ENCODE data around the gene ANKRD35.
"Not testable (repeated sequence)": the region's sequence is repeated elsewhere in the genome, so short reads cannot be mapped to it uniquely, and the experiment has no call there.

Gene ANKRD35, protein sequence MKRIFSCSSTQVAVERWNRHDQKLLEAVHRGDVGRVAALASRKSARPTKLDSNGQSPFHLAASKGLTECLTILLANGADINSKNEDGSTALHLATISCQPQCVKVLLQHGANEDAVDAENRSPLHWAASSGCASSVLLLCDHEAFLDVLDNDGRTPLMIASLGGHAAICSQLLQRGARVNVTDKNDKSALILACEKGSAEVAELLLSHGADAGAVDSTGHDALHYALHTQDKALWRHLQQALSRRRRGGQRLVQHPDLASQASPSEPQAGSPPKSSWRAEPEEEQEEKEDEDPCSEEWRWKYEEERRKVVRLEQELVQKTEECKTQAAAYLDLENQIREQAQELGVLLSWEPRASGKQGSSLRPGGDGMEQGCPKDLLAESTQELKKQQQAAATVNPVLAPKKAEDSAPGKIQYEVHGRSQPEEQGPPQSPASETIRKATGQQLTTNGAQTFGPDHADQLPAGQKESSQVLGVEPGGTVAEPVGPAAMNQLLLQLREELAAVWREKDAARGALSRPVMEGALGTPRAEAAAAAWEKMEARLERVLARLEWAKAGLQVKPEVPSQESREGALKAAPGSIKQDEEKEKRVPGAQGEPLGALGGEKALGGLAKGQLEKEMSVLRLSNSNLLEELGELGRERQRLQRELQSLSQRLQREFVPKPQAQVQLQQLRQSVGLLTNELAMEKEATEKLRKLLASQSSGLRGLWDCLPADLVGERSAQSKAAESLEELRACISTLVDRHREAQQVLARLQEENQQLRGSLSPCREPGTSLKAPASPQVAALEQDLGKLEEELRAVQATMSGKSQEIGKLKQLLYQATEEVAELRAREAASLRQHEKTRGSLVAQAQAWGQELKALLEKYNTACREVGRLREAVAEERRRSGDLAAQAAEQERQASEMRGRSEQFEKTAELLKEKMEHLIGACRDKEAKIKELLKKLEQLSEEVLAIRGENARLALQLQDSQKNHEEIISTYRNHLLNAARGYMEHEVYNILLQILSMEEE

DNA sequence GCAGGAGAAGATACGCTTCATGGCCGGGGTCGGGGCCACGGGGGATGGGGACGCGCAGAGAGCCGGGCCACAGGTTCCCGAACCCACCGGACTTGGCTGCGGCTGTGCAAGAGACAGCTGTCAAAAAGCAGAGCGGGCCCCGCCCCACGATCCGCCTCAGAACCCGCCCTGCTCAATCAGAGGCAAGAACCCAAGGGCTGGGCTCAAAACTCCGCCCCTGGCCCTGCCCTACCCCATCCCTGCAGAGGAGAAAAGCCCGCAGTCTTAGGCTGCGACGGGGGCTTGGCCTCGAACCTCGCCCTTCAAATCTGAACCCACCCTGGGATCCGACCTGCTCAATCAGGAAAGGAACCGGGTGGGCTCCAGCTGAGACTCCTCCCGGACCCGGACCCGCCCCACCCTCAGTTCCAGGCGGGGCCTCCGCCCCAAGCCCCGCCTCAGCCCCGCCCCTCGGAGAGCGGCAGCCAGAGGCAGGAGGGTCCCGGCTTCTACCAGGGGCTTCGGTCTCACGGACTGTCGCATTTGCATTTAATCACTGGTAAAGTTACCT is at the start of gene ANKRD35:
TSS of gene ANKRD35 (minus strand) at position 129 of the 550 bp plus-strand sequence. CDS start at position 21, 108 bp downstream.
- peak; percentile 90 for DNase-seq

DNA sequence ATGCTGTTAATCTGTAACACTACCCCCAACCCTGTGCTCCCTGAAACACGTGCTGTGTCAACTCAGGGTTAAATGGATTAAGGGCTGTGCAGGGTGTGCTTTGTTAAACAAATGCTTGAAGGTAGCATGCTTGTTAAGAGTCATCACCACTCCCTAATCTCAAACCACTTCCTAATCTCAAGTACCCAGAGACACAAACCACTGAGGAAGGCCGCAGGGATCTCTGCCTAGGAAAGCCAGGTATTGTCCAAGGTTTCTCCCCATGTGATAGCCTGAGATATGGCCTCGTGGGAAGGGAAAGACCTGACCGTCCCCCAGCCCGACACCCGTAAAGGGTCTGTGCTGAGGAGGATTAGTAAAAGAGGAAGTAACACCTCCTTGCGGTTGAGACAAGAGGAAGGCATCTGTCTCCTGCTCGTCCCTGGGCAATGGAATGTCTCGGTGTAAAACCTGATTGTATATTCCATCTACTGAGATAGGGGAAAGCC is 46.9 kb upstream of the ANKRD35 start:
- peak; percentile 93 for DNase-seq

DNA sequence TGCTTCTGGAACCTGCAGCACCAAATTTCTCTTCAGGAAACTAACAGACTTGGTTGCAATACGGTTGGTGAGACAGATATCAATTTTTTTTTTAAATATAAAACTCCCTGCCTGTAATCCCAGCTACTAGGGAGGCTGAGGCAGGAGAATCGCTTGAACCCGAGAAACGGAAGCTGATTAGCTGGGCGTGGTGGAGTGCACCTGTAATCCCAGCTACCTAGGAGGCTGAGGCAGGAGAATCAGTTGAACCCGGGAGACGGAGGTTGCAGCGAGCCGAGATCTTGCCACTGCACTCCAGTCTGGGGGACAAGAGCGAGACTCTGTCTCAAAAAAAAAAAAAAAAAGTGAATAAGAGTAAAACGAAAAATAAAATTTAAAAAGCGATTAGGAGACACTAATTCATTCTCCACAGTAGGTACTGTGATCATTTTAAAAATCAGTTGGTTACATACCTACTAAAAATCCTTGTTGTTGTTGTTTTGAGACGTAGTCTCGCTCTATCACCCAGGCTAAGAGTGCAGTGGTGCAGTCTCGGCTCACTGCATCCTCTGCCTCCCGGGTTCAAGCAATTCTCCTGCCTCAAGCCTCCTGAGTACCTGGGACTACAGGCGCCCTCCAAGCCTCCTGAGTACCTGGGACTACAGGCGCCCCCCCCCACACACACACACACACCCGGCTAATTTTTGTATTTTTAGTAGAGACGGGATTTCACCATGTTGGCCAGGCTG is 42.4 kb upstream of the ANKRD35 start:
- DNase-seq = no peak

DNA sequence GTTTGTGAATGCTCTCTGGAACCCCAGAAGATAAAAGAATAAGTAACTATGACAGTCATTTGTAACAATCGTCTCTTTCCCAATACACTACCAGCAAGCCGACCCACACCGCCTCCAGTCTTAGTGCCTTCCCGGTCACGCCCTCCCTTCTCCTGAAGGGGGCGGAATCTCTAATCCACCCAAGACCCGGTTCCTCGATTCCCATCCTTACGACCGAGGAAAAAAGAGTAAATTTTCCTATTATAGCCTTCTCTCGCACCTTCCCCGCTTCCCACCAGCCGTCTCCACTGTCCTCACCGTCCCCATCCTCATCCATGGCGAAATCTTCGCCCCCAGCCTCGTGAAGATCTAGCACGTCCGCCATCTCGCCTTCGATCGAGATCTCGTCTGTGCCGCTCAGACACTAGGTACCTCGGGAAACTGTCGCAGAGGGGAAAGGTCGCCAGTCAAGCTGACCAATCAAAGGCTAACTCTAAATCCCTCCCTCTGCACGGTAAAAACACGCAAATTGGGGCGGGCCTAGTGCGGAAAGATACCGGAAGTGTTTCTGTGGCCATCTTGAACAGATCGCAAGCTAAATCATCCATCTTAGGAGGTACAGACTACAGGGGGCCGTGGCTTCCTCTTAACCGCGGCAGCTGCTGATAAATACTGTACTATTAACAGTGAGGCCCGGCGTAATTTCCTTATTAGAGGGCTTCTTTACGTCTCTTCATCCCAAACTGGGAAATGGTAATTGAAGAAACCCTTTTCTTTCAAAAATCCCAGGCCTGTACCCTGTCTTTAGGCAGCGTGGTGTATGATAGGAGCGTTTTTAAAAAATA is 41.6 kb upstream of the ANKRD35 start, which contains the start of gene RBM8A:
TSS of gene RBM8A (minus strand) at position 422 of the 824 bp plus-strand sequence. CDS start at position 364, 58 bp downstream.
- DNase-seq = peak; percentile 99

DNA sequence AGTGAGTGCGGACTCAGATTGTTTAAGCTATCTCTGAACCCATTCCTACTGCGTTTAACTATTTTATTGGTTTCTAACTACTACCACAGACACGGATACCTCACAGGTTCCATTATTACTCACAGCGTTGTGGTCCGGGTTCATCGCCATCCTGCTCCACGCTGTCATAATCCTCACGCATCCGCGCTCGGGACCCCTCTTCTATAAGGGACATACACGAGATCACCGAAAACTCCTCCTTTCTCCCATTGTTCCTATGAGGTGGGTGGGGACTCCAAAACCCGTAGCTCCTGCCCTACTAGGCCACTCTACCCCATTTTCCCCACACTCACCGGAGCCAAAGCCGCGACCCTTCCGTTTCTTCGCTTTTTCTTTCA is 41.0 kb upstream of the ANKRD35 start:
- DNase-seq = no peak

DNA sequence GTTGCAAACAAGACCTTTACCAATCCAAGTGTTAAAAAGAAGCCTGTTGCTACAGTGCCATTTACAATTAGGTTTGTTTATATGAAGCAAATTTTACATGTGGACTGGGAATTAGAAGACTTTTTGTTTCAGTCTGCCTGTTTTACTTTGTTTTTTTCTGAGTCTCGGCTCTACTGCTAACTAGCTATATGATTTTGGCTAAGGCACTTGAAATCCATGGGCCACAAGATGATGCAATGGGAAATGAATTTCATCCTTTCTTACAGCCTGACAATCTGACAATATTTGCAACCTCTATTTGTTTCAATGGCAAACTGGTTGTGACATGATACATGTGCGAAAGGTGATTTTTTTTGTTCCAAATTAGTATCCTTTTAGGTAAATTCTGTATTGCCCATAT is 36.6 kb upstream of the ANKRD35 start:
- DNase-seq = no peak

DNA sequence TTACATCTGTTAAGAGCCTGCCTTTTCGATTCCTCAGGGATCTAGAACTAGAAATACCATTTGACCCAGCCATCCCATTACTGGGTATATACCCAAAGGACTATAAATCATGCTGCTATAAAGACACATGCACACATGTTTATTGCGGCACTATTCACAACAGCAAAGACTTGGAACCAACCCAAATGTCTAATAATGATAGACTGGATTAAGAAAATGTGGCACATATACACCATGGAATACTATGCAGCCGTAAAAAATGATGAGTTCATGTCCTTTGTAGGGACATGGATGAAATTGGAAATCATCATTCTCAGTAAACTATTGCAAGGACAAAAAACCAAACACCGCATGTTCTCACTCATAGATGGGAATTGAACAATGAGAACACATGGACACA is 34.6 kb upstream of the ANKRD35 start:
- not testable (repeated sequence) for DNase-seq

DNA sequence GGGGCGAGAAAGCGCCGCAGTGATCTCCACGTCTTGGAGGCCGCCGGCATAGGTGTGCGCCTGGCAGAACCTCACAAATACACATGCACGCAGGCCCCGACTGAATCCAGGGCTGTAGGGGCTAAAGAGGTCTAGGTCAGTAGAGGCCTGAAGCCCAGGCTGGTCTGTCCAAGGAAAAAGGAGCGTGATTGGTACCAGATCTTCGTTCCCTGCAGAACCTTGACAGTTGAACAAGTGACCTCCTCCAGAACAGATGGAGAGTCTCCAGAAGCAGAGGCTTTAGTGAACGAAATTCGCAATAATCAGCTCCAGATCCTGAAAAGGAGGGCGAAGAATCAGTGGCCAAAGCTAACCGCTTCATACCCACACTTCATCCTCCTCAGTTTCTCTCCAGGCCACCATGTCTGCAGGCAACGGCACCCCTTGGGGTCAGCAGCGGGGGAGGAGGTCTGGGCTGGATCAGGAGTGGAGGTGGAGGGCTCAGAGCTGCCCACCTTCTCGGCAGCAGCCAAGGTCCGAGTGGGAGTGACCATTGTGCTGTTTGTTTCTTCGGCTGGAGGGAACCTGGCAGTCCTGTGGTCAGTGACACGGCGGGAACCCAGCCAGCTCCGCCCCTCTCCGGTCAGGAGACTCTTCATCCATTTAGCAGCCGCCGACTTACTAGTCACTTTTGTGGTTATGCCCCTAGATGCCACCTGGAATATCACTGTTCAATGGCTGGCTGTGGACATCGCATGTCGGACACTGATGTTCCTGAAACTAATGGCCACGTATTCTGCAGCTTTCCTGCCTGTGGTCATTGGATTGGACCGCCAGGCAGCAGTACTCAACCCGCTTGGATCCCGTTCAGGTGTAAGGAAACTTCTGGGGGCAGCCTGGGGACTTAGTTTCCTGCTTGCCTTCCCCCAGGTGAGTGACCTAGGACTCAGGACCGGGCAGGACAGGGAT is 33.6 kb upstream of the ANKRD35 start:
- peak; percentile 83 for DNase-seq

DNA sequence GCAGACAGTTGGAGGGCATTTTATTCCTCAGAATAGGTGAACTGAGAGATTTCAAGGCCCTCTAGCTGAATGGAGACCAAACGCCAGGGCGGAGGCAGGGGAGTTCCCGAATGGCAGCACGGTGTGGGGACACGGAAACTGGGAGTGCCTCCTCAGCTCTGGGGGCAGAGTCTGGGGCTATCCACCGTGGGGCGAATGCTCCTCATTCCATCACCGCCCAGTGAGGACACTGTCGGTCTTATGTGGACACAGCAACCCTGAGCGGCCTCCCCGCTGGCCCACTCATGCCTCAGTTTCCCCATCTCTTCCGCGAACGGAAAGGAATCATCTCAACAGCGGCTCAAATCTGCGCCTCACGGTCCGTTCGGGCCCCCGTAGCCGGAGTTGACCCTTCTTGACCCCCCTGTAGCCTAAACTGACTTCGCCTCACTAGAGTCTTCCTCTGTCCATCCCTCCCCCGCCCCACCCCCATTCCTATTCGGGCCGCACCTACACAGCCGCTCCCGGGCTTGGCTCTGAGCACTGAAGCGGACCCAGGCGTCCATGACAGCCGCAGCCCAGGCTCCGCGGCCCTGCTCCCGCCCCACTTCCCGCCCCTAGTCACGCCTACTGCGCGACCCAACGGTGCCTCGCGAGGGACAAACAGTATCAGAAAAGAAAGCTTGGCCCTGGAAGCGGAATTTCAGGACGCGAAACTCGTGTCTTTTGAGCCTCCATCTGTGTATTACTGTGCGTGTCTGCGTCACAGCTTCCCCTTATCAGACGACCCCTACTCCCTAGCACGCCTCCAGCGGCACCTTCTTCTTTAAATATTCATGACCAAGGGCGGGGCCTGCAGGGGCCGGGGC is 32.7 kb upstream of the ANKRD35 start, which contains the start of gene PEX11B:
TSS of gene PEX11B (minus strand) at position 574 of the 848 bp plus-strand sequence. CDS start at position 545, 29 bp downstream.
- DNase-seq = peak; percentile 98

DNA sequence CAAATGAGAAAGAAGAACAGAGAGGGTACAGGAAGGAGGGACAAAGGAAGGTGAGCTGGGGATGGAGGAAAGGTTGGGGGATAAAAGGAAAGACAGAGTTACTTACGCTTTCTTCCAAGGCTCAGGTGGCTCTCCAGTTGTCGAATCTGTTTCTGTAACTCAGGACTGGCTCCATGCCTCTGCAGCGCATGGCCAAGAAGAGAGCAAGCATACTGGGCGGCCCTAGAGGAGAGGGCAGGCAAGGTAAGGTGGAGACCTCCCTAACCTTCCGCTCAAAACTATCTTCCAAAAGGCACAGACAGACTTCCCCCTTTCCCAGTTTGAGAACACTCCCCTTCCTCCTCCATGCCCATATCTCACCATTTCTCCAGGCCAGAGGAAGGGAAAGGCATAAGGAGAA is 31.9 kb upstream of the ANKRD35 start:
- DNase-seq = no peak

DNA sequence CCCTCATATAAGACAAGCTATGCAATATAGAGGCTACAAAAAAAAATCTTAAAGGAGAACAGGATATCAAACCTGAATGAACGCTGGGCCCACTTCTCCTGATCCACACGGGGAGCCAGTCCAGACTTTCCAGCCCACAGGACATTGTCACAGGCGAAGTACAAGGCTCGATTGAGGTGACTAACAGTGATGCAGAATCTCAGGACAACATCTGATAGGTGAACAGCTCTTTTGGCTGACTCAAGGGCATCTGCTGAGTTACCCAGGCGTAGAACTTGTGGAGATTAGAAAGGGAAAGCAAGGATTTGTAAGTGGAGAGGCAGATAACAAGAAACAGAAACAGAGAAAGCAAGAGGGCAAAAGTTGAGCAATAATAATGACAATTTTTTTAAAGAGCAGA is 31.1 kb upstream of the ANKRD35 start:
- DNase-seq = no peak

DNA sequence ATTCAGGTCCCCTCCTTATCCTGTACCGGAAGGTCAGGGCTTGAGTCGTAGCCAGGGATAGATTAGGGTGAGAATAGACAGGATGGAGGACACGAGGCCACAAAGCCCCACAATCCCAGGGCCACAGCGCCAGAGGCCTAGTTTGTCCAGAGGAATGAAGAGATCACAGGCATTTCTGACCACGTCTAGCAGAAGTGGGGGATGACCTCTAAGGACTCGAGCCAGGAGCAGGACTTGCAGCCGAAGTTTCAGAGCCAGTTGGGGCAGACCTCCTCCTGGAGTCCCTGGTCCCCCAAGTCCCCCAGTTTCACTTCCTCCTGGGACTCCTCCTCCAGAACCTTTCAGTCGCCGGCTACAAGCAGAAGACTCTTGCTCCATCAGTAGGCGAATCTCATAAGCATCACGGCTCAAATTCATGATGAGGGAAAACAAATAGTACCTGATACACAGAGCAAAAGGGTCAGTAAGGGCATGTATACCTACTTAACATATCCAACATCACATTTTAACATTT is 26.5 kb upstream of the ANKRD35 start:
- DNase-seq = no peak

DNA sequence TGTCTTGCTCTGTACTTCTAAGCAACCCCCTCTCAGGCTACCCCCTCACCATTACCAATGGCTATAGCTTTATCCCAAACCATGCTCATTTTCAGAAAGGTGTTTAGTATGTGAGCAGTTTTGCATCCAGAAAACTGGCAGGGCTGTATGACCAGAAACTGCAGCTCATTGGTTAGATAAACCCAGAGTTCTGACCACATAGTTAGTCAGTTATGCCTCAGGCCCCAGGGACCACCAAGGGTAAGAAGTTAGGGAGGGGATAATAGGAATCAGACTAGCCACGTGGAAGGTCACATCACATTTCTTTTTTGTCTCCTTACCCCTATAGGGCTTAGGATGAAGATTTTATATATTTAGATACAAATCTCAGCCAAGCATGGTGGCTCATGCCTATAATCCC is 23.0 kb upstream of the ANKRD35 start:
- DNase-seq = no peak

DNA sequence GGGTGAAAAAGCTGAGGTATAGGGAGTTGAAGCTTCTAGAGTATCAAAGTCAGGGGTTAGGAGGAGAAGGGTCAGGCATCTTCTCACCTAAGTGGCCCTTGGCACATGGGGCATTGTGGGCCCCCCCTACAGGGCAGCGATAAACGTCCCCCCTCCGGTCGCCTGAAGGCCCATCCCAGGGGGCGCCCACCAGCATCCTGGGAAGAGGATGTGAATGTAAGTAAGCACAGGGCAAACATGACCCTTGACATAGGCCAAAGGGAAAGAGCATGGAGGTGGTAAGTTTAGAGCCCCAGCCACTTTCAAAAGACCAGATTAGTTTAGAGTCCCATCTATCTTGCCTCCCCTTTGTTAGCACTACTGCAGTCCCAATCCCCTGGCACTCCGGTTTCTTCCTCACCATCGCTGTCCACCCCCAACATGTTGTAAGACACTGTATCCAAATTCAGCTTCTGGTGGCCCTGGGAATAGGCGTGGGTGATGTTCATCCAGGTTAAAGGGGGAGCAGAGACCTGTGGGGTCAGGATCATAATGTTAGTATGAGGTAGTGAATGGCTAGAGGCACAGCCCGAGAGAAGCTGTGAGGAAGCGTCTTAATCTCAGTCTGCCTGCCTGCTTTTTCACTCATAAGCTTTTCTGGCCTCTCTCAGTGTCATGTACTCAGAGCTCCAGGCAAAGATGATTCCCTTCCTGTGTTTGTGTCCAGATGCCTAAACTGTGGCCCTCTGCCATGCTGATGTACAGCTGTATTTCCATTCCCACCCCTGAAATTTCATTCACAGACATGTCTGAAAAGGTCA is 21.5 kb upstream of the ANKRD35 start:
- no peak for DNase-seq

DNA sequence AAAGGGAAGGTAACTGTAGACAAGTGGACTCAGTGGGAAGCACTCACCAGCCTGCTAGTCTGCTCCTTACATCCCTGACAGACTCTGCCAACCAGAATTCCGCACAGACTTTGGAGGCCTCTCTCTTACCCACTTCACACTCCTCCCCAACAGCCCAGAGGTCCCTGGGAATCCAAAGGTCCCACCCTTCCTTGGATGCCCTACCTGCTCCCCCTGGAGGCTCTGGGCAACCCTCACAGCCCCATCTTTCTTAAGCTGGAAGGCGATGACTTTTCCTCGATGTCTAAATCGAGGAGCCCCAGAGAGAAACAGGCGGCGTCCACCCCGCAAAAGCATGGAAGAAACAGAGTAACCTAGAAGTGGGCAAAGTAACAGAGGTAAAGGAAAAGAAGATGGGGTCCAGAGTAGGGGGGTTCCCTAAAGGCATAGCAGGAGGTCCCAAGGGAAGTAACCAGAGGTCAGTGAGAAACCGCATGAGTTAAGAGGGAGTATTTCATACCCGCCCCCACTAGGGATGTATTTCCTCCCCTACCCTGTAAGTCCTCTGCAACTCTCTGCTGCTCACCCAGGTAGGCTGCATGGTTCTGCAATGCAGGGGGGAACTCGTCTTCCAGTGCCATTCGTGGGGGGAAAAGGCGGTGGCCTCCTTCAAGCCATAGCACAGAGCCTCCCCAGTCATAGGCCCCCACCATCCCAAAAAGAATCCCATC is 15.8 kb upstream of the ANKRD35 start:
- no peak for DNase-seq

DNA sequence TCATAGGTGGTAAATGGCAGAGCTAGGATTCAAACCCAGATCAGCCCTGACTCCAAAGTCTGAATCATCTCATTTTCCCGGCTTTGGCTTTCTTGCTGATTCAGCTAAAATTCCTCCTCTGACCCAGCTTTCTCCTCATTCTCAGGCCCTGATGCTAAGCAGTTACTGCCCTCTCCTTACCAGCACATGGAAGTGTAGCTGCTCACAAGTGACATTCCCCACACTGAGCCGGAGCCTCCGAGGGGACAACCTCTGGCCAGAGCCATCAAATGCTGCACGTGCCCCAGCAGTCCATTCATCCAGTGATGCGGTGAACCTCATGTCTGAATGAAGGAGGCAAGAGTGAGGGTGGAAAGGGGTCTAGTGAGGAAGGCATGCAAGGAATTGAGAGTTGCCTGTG is 13.1 kb upstream of the ANKRD35 start:
- DNase-seq = no peak

DNA sequence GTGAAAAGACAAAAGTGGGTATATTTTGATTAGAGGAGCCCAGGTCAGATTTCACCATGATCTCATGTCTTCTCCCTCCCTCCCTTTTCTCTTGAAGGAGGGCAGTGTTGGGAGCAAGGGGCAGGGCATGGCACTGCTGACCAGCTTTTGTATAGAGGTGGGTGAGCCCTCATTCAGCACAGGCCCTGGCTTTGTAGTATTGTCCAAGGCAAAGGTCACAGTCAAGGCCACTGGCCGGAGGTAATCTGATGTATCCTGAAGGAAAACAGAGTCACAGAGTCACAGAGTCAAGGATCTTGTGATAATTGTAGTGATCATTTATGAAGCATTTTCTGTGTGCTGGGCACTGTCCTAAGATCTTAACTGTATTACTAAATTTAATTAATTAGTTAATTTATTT is 12.3 kb upstream of the ANKRD35 start:
- DNase-seq = no peak

Data from OCI-M1 (cell line).